GM12892 (cell line): ENCODE results near the gene INPP5A.

Experiments used
- POLR2A ChIP-seq: IDR thresholded peaks from 2 replicates; pipeline ENCODE4 v1.6.1; 2011; ENCODE audit warnings: low read depth, low read length, control low read depth
- POLR2AphosphoS5 ChIP-seq: IDR thresholded peaks from 2 replicates; pipeline ENCODE4 v1.6.1; 2011; ENCODE audit warnings: low read depth, low read length, control low read depth
- TAF1 ChIP-seq: IDR thresholded peaks from 2 replicates; pipeline ENCODE4 v1.6.1; 2011; ENCODE audit warnings: low read depth, mild to moderate bottlenecking, control low read depth, low read length, borderline replicate concordance

DNA sequence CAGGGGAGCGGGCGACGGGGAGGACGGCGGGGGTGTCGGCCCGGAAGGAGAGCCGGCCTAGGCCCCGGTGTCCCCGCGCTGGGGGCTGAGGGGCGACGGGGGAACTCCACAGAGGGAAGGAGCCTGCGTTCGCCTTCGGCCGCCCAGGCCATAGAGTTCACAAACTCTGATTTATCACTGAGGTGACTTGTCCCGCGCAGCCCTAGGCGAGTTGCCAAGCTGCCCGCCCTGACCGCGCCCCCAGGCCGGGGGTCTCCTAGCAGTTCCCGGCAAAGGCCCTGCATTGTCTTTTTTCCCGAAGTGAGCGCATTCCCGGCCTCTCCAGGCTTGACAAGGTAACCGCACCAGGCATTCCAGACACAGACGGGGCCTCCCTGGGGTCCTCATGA, 251.2 kb downstream of the INPP5A start:
- TF ChIP-seq POLR2A (no peak), POLR2AphosphoS5 (no peak), TAF1 (no peak)
